ENCODE results near the gene KSR2.

The KSR2 gene

DNA sequence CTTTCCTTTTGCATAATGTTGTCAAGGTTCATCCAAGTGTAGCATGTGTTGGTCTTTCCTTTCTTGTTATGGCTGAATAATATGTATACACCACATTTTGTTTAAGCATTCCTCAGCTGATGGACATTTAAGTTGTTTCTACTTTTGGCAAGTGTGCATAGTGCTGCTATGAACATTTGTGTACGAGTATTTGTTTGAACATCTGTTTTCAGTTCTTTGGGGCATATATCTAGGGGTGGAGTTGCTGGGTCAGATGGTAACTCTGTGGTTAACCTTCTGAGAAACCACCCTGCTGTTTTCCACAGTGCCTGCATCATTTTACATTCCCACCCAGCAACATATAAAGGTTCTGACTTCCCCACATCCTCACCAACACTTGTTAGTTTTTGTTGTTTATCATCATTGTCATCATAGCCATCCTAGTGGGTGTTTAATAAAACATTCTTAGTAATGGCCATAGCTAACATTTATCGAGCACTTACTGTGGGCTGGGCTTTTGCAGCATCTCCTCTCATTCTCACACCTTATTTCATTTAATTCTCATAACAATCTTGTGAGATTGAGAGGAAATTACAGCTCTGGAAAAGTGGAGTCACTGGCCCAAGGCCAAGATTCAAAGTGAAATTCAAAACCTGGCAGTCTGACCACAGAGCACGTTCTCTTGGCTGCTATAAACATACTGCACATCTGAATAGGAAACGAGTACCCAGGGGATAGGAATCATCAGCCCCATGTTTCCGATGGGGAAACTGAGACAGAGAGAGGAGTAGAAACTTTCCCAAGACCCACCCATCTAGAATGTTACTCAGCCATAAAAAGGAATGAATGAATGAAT is 193.6 kb downstream of the KSR2 start:
- no peak overlapping the region for H3K27ac ChIP-seq
- no peaks in the 10 kb centered on the region for H3K27me3 ChIP-seq (ENCODE audit: control insufficient read depth, insufficient read depth, low read length)
- H3K4me2 ChIP-seq (ENCODE audit: low read length), result no peak overlapping the region
- H2AFZ ChIP-seq, result no peak overlapping the region
- H3K4me3 ChIP-seq (ENCODE audit: low read depth, low read length), result no peak overlapping the region
- H3K9me3 ChIP-seq (ENCODE audit: control insufficient read depth, low read length), result no peaks in the 10 kb centered on the region
- H3K4me1 ChIP-seq, result no peaks in the 10 kb centered on the region
- H3K36me3 ChIP-seq (ENCODE audit: control insufficient read depth, insufficient read depth, low read length), result no peaks in the 10 kb centered on the region
- TF ChIP-seq, protein P1, sequence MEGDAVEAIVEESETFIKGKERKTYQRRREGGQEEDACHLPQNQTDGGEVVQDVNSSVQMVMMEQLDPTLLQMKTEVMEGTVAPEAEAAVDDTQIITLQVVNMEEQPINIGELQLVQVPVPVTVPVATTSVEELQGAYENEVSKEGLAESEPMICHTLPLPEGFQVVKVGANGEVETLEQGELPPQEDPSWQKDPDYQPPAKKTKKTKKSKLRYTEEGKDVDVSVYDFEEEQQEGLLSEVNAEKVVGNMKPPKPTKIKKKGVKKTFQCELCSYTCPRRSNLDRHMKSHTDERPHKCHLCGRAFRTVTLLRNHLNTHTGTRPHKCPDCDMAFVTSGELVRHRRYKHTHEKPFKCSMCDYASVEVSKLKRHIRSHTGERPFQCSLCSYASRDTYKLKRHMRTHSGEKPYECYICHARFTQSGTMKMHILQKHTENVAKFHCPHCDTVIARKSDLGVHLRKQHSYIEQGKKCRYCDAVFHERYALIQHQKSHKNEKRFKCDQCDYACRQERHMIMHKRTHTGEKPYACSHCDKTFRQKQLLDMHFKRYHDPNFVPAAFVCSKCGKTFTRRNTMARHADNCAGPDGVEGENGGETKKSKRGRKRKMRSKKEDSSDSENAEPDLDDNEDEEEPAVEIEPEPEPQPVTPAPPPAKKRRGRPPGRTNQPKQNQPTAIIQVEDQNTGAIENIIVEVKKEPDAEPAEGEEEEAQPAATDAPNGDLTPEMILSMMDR (IDR thresholded peaks at IDR 0.05), result no peak
- H3K79me2 ChIP-seq, result no peaks in the 10 kb centered on the region
- H3K9ac ChIP-seq, result no peak overlapping the region

DNA sequence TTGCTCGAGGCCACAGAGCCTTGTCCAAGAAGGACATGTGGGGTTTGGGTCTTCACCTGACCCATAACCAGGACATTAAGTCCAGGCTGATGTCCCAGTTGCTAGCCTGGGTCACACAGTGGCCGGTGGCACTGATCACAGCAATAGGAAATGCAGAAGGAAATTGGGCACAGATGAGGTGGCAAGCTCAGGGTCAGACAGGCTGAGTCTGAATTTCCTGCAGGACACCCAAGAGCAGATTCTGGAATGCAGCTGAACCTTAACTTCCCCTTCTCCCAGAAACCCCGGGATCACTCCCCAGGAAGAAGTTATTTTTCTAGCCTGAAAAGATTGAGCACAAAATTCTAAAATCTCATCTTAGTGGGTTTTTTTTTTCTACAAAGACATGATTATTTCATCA is 199.9 kb downstream of the KSR2 start:
- Histone ChIP-seq H3K4me1 (no peaks in the 10 kb centered on the region), H3K4me3 (ENCODE audit: low read depth, low read length) (no peak overlapping the region), H3K4me2 (ENCODE audit: low read length) (no peak overlapping the region), H3K27me3 (ENCODE audit: control insufficient read depth, insufficient read depth, low read length) (no peaks in the 10 kb centered on the region), H3K36me3 (ENCODE audit: control insufficient read depth, insufficient read depth, low read length) (no peaks in the 10 kb centered on the region), H2AFZ (no peak overlapping the region), H3K9me3 (ENCODE audit: control insufficient read depth, low read length) (no peaks in the 10 kb centered on the region), H3K79me2 (no peaks in the 10 kb centered on the region), H3K9ac (no peak overlapping the region), H3K27ac (no peak overlapping the region)
- TF ChIP-seq, protein P1 (IDR thresholded peaks at IDR 0.05), result no peak

DNA sequence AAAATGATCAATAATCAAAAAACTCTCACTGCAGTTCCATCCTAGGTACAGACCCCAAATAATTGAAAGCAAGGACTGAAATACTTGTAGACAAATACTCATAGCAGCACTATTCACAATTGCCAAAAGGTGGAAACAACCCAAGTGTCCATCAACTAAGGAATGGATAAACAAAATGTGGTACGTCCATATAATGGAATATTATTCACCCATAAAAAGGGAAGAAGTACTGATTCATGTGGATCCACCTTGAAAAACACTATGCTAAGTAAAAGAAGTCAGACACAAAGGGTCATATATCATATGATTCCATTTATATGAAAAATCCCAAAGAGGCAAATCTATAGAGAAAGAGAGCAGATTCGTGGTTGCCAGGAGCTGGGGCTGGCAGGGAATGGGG is 202.8 kb downstream of the KSR2 start:
- Histone ChIP-seq H3K79me2 (no peaks in the 10 kb centered on the region), H3K9ac (no peak overlapping the region), H2AFZ (no peak overlapping the region), H3K9me3 (ENCODE audit: control insufficient read depth, low read length) (no peaks in the 10 kb centered on the region), H3K27ac (no peak overlapping the region), H3K36me3 (ENCODE audit: control insufficient read depth, insufficient read depth, low read length) (no peaks in the 10 kb centered on the region), H3K27me3 (ENCODE audit: control insufficient read depth, insufficient read depth, low read length) (no peaks in the 10 kb centered on the region), H3K4me3 (ENCODE audit: low read depth, low read length) (no peak overlapping the region), H3K4me1 (no peaks in the 10 kb centered on the region), H3K4me2 (ENCODE audit: low read length) (no peak overlapping the region)
- TF ChIP-seq, protein P1 (IDR thresholded peaks at IDR 0.05), result no peak

DNA sequence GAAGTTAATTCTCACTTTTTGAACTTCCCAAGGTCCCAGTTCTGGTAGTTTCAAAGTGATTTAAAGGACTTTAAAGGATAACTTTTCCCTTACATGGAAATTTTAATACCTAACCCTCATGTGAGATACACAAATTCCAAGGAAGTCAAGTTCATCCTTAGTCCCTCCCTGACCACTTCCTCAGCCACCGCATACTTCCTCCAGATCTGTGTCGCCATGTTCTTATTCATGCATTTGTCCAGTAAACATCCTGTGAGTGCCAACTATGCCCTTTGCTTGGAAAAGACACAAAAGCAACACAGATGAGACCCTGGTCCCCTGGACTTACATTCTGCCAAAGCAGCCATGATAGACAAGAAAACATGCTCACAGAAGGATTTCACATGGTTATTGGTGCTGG is 206.6 kb downstream of the KSR2 start:
- Histone ChIP-seq H3K27ac (no peak overlapping the region), H3K79me2 (no peaks in the 10 kb centered on the region), H3K9ac (no peak overlapping the region), H3K9me3 (ENCODE audit: control insufficient read depth, low read length) (no peaks in the 10 kb centered on the region), H3K27me3 (ENCODE audit: control insufficient read depth, insufficient read depth, low read length) (no peaks in the 10 kb centered on the region), H3K4me1 (no peaks in the 10 kb centered on the region), H3K4me3 (ENCODE audit: low read depth, low read length) (no peak overlapping the region), H3K36me3 (ENCODE audit: control insufficient read depth, insufficient read depth, low read length) (no peaks in the 10 kb centered on the region), H3K4me2 (ENCODE audit: low read length) (no peak overlapping the region), H2AFZ (no peak overlapping the region)
- TF ChIP-seq, protein P1 (IDR thresholded peaks at IDR 0.05), result no peak

All from parathyroid adenoma (tissue), 2 donors.